T-helper 1 cell treated with Interleukin-12 subunit alpha and Interleukin-12 subunit beta and Interleukin-4 antibody, amounts not matched to agents 30 ng/mL and 1 ng/mL, for 36 hours (primary cell): Measurements from ENCODE around the gene GRAMD2B. TPM values are rescaled to one million over a fixed set of nuclear protein-coding genes. Genes with fewer than 3 reads are reported as not detected.
"Not testable (repeated sequence)": the region's sequence is repeated elsewhere in the genome, so short reads cannot be mapped to it uniquely, and the experiment has no call there.

Experiments
- intact Hi-C: fragments of 100-400 bp; cut with micrococcal nuclease; formaldehyde crosslinking; loops from one replicate; pipeline ENCODE4 v1.15.1; 2024
- total RNA-seq: library from RNA; stranded (reverse); gene quantifications from 2 replicates; pipeline ENCODE4 v1.2.3, GENCODE V29; 2022

GRAMD2B gene
- total RNA-seq, 1 donor from 2014 or later: 4.5 TPM

DNA sequence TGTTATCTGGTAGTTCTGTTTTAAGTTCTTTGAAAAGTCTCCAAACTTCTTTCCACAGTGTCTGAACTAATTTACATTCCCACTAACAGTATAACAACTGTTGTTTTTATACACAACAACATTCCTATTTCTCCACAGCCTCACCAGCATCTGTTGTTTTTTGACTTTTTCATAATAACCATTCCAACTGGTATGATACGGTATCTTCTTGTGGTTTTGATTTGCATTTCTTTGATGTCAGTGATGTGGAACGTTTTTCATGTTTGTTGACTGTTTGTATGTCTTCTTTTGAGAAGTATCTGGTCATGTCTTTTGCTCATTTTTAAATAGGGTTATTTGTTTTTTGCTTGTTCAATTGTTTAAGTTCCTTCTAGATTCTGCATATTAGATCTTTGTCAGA is 12.6 kb upstream of the GRAMD2B start:
- intact Hi-C loops: no loop called here

DNA sequence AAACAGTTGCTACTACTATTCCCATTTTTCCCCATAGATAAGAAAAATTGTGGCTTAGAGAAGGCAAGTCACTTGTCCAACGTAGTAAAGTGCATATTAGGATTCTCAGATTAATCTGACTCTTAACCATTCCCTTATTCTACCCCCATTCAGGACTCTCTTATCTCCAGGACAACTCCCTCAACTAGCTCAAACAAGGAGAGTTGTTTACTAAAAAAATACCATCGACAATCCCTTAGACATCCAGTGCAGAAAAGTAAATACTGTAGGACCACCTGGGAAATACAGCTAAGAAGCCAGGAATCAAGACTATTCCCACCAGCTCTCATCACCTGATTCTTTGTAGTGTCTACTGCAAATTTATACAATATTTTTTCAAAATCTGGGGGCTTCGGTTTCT is 9.4 kb upstream of the GRAMD2B start:
- intact Hi-C loops: no loop called here

DNA sequence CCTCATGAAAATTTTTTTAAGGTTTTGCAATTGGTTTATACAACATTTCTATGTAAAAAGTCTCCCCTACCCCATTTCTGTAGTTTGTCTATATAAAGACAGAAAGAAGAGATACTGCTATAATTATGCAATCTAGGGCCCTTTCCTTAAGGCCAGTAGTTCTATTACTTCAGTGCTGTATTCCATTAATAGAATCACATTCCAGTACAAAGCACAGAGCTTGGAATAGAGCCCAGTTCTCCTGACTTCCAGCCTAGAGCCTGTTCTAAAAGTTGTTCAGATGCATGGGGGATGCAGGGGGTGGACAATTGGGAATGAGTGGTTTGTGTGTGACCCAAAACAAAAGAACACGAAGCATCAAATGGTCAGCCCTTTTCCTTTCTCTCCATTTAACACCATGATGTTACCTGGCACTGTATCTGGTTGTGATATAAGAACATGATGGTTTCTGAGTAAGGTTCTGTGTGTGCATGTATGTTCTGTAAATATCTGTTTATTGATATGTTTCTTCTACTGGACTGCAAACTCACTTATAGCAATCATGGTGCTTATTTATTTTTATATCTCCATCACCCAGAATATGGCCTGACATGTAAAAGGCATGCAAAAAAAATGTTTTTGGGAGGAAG is 8.2 kb upstream of the GRAMD2B start:
- intact Hi-C loops: no loop called here

DNA sequence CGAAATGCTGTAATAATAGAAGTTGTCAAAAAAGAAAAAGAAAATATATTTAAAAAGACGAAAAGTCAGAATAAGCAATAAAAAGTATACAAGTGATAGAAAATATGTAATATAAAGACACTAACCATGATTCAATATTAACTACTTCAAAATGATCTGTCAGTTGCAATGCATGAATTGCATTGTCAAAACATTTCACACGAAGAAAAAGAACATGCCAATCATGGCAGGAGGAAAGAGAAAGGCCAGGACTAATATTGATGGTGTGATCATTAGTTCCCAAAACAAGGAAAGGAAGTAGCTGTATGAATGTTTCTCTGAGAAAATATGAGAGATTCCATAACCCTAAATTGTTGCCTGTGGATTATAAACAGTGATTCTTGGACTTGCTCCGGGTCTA is 7.4 kb upstream of the GRAMD2B start:
- intact Hi-C loops: no loop called here

DNA sequence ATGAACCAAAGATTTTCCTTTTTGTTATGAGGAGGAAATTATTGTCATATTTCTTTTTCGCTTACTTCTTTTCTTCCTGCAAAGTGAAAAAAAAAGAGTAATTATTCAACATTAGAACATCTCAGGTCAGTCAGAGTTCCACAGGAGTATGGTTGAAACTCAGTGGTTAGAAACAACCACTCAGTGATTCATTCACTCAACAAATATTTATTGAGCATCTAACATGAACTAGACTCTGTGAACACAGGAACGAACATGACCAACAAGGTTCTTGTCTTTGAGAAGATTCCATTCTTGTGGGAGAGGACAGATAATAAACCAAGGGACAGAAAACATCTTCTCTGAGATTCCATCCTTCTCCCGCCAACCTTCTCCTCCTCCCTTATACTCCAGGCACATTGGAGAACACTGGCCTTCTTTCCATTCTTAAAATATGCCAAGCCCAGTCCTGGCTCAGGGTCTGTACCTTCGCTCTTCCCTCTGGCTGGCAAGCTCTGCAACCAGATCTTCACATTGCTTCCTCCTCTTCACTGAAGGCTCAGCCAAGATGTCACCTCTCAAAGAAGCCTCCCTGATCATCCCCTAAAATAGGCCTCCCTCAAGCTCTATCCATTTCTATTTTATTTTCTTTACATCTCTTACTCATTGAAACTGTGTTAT is 6.8 kb upstream of the GRAMD2B start:
- intact Hi-C loops: no loop called here

DNA sequence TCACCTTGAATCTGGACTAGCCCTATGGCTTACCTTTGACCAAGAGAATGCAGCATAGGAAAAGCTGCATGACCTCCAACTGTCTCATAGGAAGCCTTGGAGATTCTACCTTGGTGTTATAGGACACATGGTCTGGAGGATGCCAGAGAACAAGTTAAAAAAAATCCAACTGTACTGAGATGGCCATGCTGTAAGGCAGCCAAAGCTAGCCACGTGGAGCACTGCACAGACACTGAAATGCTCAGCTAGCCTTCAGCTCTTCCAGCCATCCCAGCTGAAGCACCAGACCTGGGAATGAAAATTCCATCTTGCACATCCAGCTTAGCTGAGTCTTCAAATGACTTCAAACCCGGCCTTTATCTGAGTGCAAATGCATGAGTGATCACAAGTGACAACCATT is 6.0 kb upstream of the GRAMD2B start:
- intact Hi-C loops: no loop called here

DNA sequence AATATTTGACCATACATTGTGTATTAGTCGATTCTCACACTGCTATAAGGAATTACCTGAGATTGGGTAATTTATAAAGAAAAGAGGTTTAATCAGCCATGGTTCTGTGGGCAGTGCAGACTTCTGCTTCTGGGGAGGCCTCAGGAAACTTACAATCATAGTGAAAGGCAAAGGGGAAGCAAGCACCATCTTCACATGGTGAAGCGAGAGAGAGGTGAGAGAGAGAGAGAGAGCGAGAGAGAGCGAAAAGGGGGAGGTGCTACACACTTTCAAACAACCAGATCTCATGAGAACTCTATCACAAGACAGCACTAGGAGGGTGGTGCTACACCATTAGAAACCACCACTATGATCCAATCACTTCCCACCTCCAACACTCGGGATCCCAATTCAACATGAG is 4.1 kb upstream of the GRAMD2B start:
- intact Hi-C loops: no loop called here

DNA sequence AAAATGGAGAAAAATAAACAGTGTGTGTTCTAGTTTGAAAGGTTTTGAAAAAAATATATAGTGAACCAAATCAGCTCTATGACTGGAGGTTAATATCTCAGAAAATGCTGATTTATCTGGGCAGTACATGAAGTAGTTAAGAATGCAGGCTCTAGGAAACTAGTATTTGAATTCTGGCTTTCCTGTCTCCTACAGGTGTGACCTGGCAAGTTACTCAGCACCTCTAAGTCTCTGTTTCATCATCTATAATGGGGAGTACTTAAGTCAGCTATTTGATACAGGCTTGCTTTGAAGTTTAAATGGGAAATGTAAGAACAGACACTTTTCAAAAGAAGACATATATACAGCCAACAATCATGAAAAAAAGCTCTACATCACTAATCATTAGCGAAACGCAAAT is 5.2 kb downstream of the GRAMD2B start:
- intact Hi-C loops: no loop called here

DNA sequence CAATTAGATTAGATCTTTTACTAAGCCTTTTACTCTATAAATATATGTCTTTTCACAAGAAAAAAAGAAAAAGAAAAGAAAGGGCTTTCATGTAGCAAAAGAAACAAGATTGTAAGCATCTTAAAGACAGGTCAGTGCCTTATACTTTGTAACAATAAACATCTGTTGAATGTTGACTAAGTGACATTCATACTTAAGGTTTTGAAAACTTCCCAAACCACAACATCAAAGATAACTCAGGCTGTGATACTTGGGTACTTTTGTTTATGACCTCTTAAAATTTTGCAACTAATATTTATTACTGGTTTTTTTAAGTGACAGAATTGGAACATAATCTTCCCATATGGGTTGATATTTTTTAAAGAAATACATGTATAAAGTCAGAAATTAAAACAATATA is 7.4 kb downstream of the GRAMD2B start:
- intact Hi-C loops: no loop called here

DNA sequence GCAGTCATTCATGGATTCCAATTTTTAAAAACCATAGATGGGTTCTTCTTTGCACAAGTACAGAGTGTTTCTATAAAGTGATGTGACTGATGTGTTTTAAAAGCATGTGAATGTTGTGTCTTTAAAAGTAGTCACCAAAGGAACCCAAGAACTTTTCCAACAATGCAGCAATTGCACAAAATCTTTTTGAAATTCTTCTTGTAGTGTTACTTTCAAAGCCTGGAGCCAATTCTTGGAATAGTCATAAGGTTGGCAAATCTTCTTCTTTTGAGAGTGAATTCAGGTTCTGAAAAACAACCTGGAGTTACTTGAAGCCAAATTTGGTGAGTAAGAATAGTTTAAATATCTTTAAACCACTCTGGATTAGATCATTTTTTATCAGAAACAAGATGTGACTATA is 10.5 kb downstream of the GRAMD2B start:
- intact Hi-C loops: no loop called here

DNA sequence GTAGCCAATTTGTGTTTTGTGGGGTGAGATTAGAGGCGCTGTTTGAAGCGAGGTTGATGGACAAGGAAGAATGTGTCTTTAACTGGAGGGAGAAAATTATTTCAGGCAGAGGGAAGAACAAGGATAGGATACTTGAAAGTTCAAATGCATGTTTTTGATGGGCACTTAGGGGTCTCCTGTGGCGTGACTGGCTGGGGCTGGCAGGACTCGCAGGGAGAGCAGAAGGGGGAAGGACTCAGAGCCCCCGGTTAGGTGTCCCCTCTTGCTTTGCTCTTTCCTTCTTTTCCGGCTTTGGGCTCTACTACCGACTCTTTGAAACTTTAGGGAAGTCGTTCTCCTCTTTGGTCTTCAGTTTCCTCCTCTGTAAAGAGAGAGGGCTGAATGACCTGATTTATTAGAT is 12.1 kb downstream of the GRAMD2B start:
- intact Hi-C loops: no loop called here

DNA sequence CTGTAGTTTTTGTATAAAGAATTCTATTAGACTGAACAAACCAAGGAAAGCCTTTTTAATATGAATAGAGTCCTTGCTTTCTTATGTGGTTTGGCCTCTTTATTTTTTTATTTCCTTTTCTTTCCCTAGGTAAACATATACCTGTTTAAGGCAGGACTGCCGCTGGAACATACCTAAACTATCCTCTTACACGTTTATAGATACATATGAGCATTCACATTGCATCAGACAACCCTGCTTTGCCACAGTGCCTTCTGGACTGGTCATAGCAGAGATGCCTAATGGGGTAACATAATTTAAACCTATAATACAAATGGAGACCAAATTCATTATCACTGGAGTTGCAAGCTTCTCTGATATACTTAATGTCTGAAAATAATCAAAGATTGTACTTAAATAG is 12.5 kb downstream of the GRAMD2B start:
- intact Hi-C loops: no loop called here

DNA sequence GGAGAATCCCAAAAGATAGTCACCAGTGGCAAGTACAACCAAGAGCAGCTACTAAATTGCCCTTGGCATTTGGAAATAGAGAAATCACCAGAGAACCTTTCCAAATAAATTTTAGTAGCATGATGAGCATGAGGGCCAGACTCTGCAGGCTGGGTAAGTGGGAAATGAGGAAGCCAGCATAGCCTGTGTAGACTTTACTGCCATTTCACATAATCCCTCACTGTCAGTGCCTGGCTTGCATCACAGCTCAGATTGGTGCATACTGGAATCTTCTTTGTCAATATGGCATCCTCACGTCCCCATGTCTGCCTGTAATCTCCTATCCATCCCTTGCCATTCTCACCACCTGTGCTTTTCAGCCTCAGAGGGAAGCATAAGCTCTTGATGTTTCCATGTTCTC is 14.5 kb downstream of the GRAMD2B start:
- intact Hi-C loops: no loop called here

DNA sequence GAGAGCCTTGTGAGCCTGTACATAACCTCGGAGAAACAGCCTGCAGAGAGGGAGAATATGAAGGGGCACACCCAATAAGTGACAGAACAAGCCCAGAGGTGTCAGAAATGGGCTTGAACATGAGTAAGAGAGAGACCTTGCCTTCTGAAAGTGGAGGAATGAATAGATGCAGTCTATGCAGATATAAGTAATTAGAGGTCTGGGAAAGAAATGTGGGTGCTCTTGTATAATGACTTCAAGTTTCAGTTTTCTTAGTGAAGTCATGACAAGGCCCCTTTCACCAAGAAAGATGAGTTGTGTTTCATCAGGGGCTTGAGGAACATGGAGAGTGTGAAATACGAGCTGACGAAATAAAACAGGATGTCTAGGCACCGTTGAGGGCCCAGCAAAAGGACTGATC is 15.1 kb downstream of the GRAMD2B start:
- intact Hi-C loops: no loop called here

DNA sequence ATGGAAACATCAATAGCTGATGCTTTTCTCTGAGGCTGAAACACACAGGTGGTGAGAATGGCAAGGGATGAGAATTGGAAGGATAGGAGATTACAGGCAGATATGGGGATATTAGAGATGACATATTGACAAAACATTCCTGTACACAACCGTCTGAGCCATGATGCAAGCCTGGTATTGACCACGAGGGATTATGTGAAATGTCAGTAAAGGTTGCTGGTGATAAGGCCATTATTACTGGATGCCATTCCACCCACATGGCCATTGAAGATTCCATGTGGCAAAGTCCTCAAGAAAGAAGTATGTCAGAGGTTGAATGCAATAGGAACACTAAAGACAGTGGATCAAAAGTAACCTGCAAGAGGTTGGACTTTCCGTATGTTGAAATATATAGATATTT is 15.7 kb downstream of the GRAMD2B start:
- intact Hi-C loops: no loop called here

DNA sequence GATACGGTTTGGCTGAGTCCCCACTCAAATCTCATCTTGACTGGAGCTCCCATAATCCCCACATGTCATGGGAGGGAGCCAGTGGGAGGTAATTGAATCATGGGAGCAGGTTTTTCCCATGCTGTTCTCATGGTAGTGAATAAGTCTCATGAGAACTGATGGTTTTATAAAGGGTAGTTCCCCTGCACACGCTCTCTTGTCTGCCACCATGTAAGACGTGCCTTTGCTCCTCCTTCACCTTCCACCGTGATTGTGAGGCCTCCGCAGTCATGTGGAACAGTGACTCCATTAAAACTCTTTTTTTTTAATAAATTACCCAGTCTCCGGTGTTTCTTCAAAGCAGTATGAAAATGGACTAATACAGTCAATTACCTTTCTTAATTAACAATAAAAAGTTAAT is 16.5 kb downstream of the GRAMD2B start:
- intact Hi-C loops: not testable (repeated sequence)

DNA sequence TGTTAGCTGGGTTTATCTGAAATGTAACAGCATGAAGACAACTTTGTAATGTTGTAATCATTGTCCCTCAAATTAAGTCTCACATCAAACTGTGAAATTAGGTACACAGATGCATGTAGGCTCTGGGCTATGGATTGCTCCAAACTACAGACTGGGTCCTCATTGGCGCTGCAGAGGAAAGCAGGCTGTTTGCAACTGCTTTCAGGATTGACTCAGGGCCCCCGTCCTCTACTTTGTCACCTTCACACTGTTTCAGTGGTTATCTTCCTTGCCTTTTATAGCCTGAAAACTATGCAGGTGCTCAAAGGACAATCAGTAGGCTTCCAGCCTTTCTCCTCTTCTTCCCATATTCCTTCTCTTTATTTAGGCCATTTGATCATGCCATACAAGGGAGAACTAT is 18.0 kb downstream of the GRAMD2B start:
- intact Hi-C loops: no loop called here

DNA sequence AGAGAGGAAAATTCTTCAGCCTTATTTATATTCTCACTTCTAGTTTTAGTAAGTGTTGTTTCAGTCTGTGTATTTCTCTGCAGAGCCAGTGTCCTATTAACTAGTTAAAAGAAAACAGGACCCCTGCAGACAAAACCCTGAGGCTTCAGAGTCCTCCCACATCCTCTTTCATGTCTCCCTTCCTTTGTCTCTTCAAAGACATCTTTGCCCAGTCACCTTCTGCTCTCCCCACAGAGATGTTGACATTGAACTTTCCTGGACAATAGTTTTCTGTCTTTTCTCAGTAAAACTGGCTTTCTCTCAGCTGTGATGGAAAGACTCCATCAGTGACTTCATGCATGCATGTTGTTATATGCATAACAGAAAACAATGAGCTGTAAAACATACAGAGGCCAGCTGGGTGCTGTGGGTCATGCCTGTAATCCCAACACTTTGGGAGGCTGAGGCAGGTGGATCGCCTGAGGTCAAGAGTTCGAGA is 20.2 kb downstream of the GRAMD2B start:
- intact Hi-C loops: no loop called here

DNA sequence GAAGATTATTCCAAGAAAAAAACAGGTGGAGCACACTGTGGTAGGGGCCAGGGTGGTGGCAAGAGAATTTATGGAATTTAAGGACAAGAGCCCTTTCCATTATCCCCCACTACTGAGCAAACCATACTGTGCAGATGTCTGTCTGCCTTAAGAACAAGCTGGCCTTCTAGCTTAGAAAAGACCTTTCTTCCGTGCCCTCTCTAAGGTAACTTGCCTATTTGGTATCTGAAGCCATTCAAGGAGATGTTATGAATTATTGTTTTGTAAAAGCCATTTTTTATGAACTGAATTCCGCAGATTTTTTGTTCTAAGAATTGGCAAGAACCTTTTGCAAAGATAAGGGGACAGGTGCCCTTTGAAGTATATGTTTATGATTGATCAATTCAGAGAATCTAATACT is 20.9 kb downstream of the GRAMD2B start:
- intact Hi-C loops: no loop called here

DNA sequence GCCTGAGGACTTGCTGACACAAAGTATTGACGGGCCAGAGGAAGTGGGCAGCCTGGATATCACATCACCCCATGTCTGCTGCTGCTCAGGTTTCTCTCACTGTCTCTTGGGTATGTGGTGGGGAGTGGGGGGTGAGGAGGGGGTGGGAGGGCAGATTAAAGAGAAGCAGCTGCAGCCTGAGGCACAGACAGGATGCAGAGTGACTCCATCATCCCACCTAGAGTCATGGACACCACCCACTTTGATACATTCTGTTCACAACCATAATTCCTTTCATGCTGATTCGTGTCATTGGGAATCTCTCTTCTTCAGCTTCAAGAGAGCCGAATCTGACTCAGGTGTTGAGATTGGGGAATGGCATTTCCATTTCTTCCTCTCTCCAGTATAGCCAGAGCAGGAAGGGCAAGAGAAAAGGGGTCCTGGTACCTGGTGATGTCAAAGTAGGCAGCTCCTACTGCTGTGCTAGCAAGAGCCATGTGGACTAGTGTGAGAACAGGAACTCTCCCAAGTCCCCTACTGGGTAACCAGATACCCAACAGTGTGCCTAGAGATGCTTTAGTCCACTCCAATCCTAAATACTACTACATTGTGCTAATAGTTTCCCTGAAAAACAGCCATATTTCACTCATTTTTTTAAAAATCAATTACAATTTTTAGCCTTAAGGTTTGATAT is 22.4 kb downstream of the GRAMD2B start:
- intact Hi-C loops: loop anchor here (5.0 kb wide), 2 partner anchors 302 to 332 kb away; partner anchors contain the start of gene LMNB1

DNA sequence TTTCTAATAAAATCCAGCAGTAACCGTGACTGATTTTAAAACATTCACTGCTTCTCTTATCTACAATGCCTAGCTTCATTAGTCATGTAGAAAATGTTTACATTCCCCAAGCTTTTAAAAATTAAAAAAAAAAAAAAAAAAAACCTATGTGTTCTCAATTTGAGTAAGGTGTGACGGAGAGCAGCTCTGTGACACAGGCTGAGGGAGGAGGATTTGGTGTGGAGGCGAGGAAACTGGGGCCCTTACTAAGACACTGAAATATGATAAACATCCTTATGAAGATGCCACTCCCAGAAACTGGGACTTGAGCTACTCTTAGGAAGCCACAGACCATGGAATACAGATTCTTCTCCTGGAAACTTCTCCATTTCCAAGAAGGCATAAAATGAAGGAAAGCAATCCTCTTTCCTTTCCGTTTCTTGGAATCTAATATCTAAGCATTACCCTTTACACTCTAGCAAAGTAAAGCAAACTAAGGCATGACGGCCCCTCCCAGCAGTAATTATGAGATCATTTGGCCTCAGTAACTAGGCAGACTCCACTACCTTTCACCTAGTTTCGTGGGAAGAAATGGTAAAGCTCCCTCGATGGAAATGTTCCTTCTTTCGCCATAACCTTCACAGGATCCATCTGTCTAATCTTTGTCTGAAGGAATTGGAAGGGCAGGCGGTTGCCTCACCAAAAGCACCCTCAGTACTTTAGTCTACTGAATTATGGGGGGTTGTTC is 23.5 kb downstream of the GRAMD2B start:
- intact Hi-C loops: loop anchor here (5.0 kb wide), 2 partner anchors 301 to 331 kb away; partner anchors contain the start of gene LMNB1

DNA sequence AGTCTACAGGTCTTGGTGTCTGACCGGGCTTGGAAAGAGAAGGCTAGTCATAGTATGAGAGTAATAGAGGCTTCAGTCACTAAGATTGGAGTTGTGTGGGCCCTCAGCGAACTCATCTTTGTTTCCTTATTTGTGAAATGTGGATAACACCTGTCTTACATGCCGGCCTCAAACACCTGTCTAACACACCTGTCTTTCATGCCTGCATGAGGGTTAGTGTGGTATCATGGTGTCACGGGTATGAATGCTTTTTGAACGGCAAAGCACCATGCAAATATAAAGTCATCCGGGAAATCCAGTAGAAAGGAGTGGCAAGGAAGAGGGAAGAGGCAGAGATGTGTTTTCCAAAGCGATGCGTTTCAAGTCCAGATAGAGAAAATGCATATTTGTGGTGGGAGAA is 25.5 kb downstream of the GRAMD2B start:
- intact Hi-C loops: loop anchor here (1.0 to 5.0 kb wide), 4 partner anchors 299 to 1634 kb away; partner anchors contain the start of gene LMNB1
